AG20443 (cell line): Measurements from ENCODE around the gene ZDHHC11B.
A peak's percentile ranks its signal among the peaks of the same experiment; 100 is the strongest.
"Not testable (repeated sequence)": the region's sequence is repeated elsewhere in the genome, so short reads cannot be mapped to it uniquely, and the experiment has no call there.

Experiments used
- DNase-seq: peaks from one replicate; pipeline ENCODE4 v3.0.0; 2012; ENCODE audit warnings: low spot score, mixed read lengths

The ZDHHC11B gene

GRCh38 chr5:716740-717139, 67.8 kb downstream of the ZDHHC11B start:
- not testable (repeated sequence) for DNase-seq

DNA sequence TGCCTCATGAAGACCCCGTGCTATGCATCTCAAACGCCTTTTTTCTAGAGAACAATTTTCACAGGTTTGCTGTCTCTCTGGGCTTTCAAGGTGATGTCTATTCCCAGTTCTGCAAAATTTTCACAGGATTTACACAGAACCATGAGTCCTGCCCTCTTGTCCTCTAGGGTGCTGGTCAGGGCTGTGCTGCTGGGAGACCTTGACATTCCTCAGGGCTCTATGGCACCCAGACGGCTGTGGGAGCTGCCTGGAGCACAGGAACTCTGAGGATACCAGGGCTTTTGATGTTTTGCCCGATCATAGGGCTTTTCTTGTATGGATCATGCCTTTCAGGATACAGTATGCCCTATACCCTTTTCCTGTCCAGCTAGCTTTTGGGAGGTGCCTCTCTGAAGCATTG, 68.9 kb downstream of the ZDHHC11B start:
- DNase-seq, result not testable (repeated sequence)

- DNase-seq, result not testable (repeated sequence)
These were observed 70.1 kb downstream of the ZDHHC11B start for GRCh38 chr5:714215-715118.

- DNase-seq, result not testable (repeated sequence)
These were observed 70.8 kb downstream of the ZDHHC11B start for GRCh38 chr5:713686-714085.

DNA sequence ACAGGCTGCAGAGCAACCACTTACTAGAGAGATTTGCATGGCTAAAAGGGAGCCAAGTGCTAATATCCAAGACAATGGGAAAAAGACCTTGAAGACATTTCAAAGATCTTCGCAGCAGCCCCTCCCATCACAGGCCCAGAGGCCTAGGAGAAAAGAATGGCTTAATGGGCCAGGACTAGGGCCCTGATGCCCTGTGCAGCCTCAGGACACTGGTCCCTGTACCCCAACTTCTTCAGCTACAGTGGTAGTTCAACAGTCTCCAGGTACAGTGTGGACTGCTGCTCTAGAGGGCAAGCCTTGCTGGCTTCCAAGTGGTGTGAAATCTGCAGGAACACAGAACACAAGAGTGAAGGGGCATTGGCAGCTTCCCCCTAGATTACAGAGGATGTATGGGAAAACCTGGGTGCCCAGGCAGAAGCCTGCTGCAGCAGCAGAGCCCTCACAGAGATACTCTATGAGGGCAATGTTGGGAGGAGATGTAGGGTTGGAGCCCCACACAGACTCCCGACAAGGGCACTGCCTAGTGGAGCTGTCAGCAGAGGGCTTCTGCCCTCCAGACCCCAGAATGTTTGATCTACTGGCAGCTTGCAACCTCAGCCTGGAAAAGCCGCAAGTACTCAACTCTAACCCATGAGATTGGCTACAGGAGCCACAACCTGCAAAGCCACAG, 75.5 kb downstream of the ZDHHC11B start:
- DNase-seq, result not testable (repeated sequence)

DNA sequence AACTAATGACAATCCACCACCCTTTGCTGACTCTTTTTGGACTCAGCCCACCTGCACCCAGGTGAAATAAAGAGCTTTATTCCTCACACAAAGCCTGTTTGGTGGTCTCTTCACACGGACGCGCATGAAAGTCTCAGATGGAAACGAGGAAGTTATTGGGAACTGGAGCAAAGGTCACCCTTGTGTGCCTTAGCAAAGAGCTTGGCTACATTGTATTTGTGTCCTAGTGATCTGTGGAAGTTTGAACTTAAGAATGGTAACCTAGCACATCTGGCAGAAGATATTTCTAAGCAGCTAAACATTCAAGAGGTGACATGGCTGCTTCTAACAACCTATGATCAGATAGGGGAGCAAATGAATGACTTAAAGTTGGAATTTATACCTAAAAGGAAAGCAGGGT, 76.2 kb downstream of the ZDHHC11B start:
- DNase-seq, result not testable (repeated sequence)

DNA sequence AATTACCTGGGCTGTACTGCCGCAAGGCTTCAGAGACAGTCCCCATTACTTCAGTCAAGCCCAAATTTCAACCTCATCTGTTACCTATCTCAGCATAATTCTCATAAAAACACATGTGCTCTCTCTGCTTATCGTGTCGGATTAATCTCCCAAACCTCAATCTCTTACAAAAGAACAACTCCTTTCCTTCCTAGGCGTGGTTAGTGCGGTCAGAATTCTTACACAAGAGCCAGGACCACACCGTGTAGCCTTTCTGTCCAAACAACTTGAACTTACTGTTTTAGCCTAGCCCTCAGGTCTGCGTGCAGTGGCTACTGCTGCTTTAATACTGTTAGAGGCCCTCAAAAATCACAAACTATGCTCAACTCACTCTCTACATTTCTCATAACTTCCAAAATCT, 78.4 kb downstream of the ZDHHC11B start:
- DNase-seq, result not testable (repeated sequence)

DNA sequence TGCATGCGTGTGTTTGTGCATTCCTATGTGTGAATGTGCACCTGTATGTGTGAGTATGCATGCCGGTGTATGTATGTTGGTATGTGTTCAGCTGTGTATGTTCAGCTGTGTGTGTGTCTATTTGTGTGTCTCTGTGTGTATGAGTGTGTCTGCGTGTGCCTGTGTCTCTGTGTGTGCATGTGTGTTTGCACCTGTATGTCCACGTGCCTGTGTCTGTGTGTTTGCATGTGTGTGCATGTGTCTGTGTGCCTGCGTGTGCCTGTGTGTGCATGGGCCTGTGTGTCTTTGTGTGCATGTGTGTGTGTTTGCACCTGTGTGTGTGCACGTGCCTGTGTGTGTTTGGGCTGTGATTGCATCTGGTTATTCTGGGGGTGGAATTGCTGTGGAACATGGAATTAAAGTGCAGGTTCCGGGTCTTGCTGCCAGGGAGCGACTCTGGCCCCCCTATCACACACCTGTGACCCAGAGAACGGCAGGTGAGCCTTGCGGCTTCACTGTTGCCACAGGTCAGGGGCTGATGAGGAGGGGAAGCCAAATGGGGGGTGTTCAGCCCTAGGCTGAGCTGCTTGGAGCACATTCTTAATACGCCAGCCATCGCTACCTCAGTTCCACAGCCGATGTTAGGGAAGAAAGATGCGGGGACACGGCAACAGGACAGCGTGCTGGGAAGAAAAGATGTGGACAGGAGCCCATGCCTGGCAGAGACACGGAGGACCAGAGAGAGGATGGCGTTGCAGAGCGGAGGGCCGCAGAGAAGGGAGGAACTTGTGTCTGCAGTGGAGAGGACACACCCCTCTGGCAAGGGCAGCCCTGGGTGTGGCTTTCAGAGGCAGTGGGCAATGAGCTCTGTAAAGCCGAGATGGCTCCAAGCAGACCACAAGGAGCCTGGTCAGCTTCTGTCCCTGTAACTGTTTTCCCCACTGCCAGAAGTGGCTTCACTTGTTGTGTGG, 87.5 kb downstream of the ZDHHC11B start:
- not testable (repeated sequence) for DNase-seq

- not testable (repeated sequence) for DNase-seq
These were observed 88.3 kb downstream of the ZDHHC11B start for GRCh38 chr5:696191-696590.

- DNase-seq, result not testable (repeated sequence)
These were observed 89.1 kb downstream of the ZDHHC11B start for GRCh38 chr5:695475-695874.

DNA sequence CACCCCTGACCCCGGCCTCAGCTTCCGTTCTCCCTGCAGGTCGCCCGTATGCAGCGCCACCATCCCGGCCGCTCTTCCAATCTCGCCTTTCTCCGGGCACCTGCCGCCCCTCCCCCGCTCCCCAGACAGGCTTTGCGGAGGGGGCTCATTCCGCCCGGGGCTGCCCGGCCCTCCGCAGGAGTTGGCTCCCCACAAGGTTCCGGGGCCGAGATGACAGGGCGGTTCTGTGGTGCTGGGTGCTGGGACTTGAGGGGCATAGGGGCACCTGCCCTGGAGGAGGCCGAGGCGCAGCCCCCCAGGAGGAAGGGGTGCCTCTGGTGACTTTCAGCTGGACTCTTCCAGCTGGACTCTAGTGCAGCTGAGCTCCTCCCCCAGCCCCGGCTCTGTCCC, 90.5 kb downstream of the ZDHHC11B start:
- DNase-seq, result not testable (repeated sequence)

GRCh38 chr5:693271-694041, 91.1 kb downstream of the ZDHHC11B start, which contains the start of gene TPPP:
Gene TPPP, minus strand, starts transcription at chr5:693352. Its CDS starts 15,292 bp downstream, at chr5:678060.
- peak; percentile 92 for DNase-seq

DNA sequence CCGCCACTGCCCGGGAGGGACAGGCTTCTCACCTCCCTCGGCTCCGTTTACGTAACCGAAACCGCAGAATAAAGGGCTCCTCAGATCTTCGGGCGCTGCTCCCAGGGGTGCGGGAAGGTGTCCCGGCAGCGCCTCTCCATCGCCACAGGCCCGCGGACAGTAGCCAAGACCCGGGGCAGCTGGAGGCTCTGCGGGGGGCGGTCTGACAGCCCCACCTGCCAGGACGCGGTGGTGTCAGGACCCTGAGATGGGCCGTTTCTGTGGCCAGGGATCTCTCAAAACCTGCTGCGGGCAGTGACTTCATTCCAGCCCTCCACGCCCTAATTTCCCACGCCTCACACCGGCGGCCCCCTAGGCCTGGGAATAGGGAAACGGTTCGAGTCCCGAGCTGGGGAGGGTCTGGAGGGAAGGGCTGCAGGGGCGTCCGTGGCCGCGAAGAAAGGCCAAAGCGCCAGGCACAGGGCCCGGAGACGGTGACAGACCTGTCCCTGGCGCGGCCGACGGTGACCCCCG, 91.9 kb downstream of the ZDHHC11B start:
- not testable (repeated sequence) for DNase-seq

- no peak for DNase-seq
These were observed 92.6 kb downstream of the ZDHHC11B start for GRCh38 chr5:691817-692528.

- not testable (repeated sequence) for DNase-seq
These were observed 93.5 kb downstream of the ZDHHC11B start for GRCh38 chr5:691049-691448.

GRCh38 chr5:690293-690692, 94.2 kb downstream of the ZDHHC11B start:
- not testable (repeated sequence) for DNase-seq

- DNase-seq, result not testable (repeated sequence)
These were observed 96.0 kb downstream of the ZDHHC11B start for GRCh38 chr5:688348-689010.

DNA sequence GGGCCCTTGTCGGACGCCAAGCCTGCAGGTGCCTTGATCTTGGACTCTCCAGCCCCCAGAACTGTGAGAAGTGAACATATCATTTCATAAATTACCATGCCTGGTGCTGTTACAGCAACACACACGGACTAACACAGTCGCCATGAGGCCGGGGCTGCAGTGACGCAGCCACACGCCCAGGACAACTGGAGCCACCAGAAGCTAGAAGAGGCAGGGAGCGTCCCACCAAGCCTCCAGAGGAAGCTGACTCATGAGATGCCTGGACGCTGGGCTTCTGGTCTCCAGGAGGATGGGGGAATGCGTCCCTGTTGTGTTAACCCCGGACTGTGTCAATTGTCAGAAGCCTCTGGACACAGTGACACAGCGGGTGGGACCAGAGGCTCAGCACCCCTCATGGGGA, 97.6 kb downstream of the ZDHHC11B start:
- not testable (repeated sequence) for DNase-seq

DNA sequence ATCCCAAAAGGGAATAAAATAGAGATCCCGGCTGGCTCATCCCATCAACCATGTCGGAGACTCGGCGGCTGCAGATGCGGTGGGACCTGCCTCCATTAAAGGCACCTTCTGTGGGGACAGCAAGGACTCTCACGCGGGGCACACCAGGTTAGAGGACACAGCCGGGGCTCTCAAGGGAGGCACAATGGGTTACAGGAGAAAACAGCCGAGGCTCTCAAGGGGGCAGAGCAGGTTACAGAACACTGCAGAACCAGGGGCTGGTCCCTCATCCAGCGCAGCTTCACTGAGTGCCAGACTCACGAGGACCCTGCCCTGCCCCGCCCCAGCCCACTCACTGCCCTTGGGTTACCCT, 98.4 kb downstream of the ZDHHC11B start:
- DNase-seq, result not testable (repeated sequence)
